HEK293 (cell line): Measurements from ENCODE around the gene PSTK.

ENCODE experiments used
- CTCF ChIA-PET: fragments of 350-600 bp; formaldehyde crosslinking; extraction: SDS; loops from one replicate; lab custom pipeline; 2021; ENCODE audit warnings: antibody characterized with exemption; lab: Yijun Ruan, JAX
- POLR2A ChIA-PET: fragments of 300-600 bp; formaldehyde crosslinking; extraction: SDS; loops from one replicate; lab custom pipeline; 2020; ENCODE audit warnings: antibody characterized with exemption, inconsistent platforms; lab: Yijun Ruan, JAX
- H3K27ac ChIP-seq: fragments of 200-500 bp; sonication (Bioruptor generic); 2 replicates; pipeline ENCODE4 v1.5.1; 2014; ENCODE audit warnings: low read depth, low read length, control low read depth, inconsistent platforms; ENCODE audit errors: extremely low read depth
- H3K36me3 ChIP-seq, 2 experiments: fragments of 200-500 bp in 1 of 2; sonication (Bioruptor generic) in 1 of 2; 1 replicate in 1 of 2; 2 replicates in 1 of 2; pipeline ENCODE4 v1.5.1; 2014 to 2017; ENCODE audit warnings: inconsistent platforms in 2 of 2, low read length in 2 of 2; ENCODE audit not compliant: control insufficient read depth in 2 of 2, insufficient read depth in 1 of 2
- H3K4me1 ChIP-seq: fragments of 200-500 bp; sonication (Bioruptor generic); 2 replicates; pipeline ENCODE4 v1.5.1; 2014; ENCODE audit warnings: mild to moderate bottlenecking, low read length, inconsistent platforms; ENCODE audit not compliant: control insufficient read depth, insufficient read depth
- H3K4me3 ChIP-seq: 2 replicates; pipeline ENCODE4 v1.5.1; 2011; ENCODE audit warnings: low read depth, mild to moderate bottlenecking, control low read depth, low read length, moderate library complexity
- H3K9me3 ChIP-seq: fragments of 200-500 bp; sonication (Bioruptor generic); 2 replicates; pipeline ENCODE4 v1.5.1; 2014; ENCODE audit warnings: low read depth, low read length, inconsistent platforms; ENCODE audit not compliant: control insufficient read depth, insufficient read depth
- IKZF3 ChIP-seq: fragments of 450-650 bp; IDR thresholded peaks from 2 replicates; pipeline ENCODE4 v1.5.0; 2018; ENCODE audit warnings: missing biosample characterization, mild to moderate bottlenecking, missing genetic modification characterization, moderate library complexity
- SETDB1 ChIP-seq: IDR thresholded peaks from one replicate; pipeline ENCODE4 v1.6.1; 2017; ENCODE audit warnings: mild to moderate bottlenecking, low read length, moderate library complexity, mixed read lengths; ENCODE audit not compliant: insufficient read length
- ZBTB17 ChIP-seq: fragments of 450-650 bp; formaldehyde crosslinking; IDR thresholded peaks from 2 replicates; pipeline ENCODE4 v1.5.1; 2016; ENCODE audit warnings: missing biosample characterization, missing genetic modification characterization
- ZEB2 ChIP-seq: fragments of 450-650 bp; formaldehyde crosslinking; IDR thresholded peaks from 2 replicates; pipeline ENCODE4 v1.5.1; 2016; ENCODE audit warnings: missing biosample characterization, missing genetic modification characterization
- ZNF133 ChIP-seq: fragments of 450-650 bp; formaldehyde crosslinking; IDR thresholded peaks from 2 replicates; pipeline ENCODE4 v1.5.1; 2016; ENCODE audit warnings: missing biosample characterization, missing genetic modification characterization
- ZNF184 ChIP-seq: fragments of 450-650 bp; IDR thresholded peaks from 2 replicates; pipeline ENCODE4 v1.5.1; 2018; ENCODE audit warnings: missing biosample characterization, mild to moderate bottlenecking, missing genetic modification characterization
- ZNF404 ChIP-seq: fragments of 450-650 bp; formaldehyde crosslinking; IDR thresholded peaks from 2 replicates; pipeline ENCODE4 v1.5.1; 2017; ENCODE audit warnings: missing biosample characterization, missing genetic modification characterization
- ZNF423 ChIP-seq: fragments of 450-650 bp; formaldehyde crosslinking; IDR thresholded peaks from 2 replicates; pipeline ENCODE4 v1.5.1; 2016; ENCODE audit warnings: missing biosample characterization, missing genetic modification characterization
- ZNF677 ChIP-seq: fragments of 450-650 bp; IDR thresholded peaks from 2 replicates; pipeline ENCODE4 v1.5.0; 2018; ENCODE audit warnings: missing biosample characterization, mild to moderate bottlenecking, missing genetic modification characterization, moderate library complexity
- ZNF707 ChIP-seq: fragments of 450-650 bp; formaldehyde crosslinking; IDR thresholded peaks from 2 replicates; pipeline ENCODE4 v1.5.1; 2016; ENCODE audit warnings: missing biosample characterization, missing genetic modification characterization
- ZNF792 ChIP-seq: fragments of 450-650 bp; formaldehyde crosslinking; IDR thresholded peaks from 2 replicates; pipeline ENCODE4 v1.5.1; 2016; ENCODE audit warnings: missing biosample characterization, missing genetic modification characterization
- ZNF843 ChIP-seq: fragments of 450-650 bp; formaldehyde crosslinking; IDR thresholded peaks from 2 replicates; pipeline ENCODE4 v1.5.1; 2016; ENCODE audit warnings: missing biosample characterization, missing genetic modification characterization
- TF ChIP-seq, protein P1 (sequence below): fragments of 450-650 bp; formaldehyde crosslinking; IDR thresholded peaks from 2 replicates; pipeline ENCODE4 v1.5.1; 2016; ENCODE audit warnings: missing biosample characterization, missing genetic modification characterization
- TF ChIP-seq, protein P2 (sequence below): fragments of 450-650 bp; formaldehyde crosslinking; IDR thresholded peaks from 2 replicates; pipeline ENCODE4 v1.5.1; 2016; ENCODE audit warnings: missing biosample characterization, missing genetic modification characterization
- TF ChIP-seq, protein P3 (sequence below): fragments of 450-650 bp; formaldehyde crosslinking; IDR thresholded peaks from 2 replicates; pipeline ENCODE4 v1.5.1; 2016; ENCODE audit warnings: missing biosample characterization, missing genetic modification characterization
- TF ChIP-seq, protein P4 (sequence below): fragments of 450-650 bp; formaldehyde crosslinking; IDR thresholded peaks from 2 replicates; pipeline ENCODE4 v1.5.1; 2016; ENCODE audit warnings: missing biosample characterization, missing genetic modification characterization
- TF ChIP-seq, protein P5 (sequence below): fragments of 450-650 bp; formaldehyde crosslinking; IDR thresholded peaks from 2 replicates; pipeline ENCODE4 v1.5.1; 2016; ENCODE audit warnings: missing biosample characterization, missing genetic modification characterization

The PSTK gene

DNA sequence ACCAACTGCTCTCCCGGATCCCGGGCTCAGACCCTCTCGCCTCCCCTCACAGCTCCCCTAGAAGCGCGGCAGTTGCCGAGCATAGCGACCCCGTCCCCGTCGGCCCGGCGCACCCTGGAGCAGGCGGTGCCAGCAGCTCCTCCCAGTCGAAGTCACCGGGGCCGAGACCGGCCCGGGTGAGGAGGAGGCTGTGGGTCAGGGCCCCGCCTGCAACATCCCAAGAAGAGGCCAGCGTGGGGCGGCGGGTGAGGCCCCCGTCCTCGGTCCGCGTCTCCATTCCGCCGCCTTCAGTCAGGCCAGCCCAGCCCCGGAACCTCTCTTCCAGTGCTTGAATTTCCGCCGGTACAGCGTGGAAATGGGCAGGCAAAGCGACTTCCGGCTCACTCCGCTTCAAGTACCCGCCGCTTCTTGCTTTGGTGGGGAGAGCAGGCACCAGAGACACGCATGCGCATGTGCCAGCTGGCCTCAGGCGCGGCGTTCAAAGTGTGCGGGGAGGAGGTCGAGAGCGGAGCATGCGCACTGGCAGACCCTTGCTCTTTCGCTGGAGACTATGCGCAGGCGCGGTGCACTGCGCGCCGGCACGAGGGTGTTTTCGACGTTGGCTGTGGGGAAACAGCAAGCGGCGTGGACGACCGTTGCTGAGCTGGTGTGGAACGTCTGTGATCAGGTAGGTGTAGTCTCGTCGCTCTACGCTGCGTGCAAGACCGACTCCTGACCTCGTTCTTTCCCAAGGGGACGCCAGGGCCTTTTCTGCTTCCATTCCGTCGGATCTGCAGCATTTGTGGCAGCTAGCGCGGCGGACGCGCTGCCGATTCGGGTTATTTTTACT lies 26.1 kb upstream of the PSTK start, which contains the start of gene C10orf88 (continued):
- TF ChIP-seq, protein P1, sequence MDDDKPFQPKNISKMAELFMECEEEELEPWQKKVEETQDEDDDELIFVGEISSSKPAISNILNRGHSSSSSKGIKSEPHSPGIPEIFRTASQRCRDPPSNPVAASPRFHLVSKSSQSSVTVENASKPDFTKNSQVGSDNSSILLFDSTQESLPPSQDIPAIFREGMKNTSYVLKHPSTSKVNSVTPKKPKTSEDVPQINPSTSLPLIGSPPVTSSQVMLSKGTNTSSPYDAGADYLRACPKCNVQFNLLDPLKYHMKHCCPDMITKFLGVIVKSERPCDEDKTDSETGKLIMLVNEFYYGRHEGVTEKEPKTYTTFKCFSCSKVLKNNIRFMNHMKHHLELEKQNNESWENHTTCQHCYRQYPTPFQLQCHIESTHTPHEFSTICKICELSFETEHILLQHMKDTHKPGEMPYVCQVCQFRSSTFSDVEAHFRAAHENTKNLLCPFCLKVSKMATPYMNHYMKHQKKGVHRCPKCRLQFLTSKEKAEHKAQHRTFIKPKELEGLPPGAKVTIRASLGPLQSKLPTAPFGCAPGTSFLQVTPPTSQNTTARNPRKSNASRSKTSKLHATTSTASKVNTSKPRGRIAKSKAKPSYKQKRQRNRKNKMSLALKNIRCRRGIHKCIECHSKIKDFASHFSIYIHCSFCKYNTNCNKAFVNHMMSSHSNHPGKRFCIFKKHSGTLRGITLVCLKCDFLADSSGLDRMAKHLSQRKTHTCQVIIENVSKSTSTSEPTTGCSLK: peak; percentile 90; the same call in 1 of the 2 replicates
- TF ChIP-seq ZNF677 (tag by site-specific recombination): 0 out of 2 replicates have a peak, but pooled peaks have one; percentile 8
- TF ChIP-seq ZNF423 (tag by site-specific recombination): peak; percentile 54; the same call in 1 of the 2 replicates
- TF ChIP-seq, protein P2, sequence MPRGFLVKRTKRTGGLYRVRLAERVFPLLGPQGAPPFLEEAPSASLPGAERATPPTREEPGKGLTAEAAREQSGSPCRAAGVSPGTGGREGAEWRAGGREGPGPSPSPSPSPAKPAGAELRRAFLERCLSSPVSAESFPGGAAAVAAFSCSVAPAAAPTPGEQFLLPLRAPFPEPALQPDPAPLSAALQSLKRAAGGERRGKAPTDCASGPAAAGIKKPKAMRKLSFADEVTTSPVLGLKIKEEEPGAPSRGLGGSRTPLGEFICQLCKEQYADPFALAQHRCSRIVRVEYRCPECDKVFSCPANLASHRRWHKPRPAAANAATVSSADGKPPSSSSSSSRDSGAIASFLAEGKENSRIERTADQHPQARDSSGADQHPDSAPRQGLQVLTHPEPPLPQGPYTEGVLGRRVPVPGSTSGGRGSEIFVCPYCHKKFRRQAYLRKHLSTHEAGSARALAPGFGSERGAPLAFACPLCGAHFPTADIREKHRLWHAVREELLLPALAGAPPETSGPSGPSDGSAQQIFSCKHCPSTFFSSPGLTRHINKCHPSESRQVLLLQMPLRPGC: peak; percentile 78; the same call in 1 of the 2 replicates
- peak; percentile 77; the same call in 1 of the 2 replicates for TF ChIP-seq ZNF843 (tag by site-specific recombination)
- no peak for TF ChIP-seq ZNF184
- peak; percentile 76; the same call in 1 of the 2 replicates for TF ChIP-seq ZEB2
- TF ChIP-seq ZBTB17 (tag by site-specific recombination): peak; percentile 74
- TF ChIP-seq IKZF3 (tag by site-specific recombination): no peak
- TF ChIP-seq, protein P3, sequence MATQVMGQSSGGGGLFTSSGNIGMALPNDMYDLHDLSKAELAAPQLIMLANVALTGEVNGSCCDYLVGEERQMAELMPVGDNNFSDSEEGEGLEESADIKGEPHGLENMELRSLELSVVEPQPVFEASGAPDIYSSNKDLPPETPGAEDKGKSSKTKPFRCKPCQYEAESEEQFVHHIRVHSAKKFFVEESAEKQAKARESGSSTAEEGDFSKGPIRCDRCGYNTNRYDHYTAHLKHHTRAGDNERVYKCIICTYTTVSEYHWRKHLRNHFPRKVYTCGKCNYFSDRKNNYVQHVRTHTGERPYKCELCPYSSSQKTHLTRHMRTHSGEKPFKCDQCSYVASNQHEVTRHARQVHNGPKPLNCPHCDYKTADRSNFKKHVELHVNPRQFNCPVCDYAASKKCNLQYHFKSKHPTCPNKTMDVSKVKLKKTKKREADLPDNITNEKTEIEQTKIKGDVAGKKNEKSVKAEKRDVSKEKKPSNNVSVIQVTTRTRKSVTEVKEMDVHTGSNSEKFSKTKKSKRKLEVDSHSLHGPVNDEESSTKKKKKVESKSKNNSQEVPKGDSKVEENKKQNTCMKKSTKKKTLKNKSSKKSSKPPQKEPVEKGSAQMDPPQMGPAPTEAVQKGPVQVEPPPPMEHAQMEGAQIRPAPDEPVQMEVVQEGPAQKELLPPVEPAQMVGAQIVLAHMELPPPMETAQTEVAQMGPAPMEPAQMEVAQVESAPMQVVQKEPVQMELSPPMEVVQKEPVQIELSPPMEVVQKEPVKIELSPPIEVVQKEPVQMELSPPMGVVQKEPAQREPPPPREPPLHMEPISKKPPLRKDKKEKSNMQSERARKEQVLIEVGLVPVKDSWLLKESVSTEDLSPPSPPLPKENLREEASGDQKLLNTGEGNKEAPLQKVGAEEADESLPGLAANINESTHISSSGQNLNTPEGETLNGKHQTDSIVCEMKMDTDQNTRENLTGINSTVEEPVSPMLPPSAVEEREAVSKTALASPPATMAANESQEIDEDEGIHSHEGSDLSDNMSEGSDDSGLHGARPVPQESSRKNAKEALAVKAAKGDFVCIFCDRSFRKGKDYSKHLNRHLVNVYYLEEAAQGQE: peak; percentile 68
- TF ChIP-seq, protein P4, sequence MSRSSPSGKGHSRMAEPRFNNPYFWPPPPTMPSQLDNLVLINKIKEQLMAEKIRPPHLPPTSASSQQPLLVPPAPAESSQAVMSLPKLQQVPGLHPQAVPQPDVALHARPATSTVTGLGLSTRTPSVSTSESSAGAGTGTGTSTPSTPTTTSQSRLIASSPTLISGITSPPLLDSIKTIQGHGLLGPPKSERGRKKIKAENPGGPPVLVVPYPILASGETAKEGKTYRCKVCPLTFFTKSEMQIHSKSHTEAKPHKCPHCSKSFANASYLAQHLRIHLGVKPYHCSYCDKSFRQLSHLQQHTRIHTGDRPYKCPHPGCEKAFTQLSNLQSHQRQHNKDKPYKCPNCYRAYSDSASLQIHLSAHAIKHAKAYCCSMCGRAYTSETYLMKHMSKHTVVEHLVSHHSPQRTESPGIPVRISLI: no peak

DNA sequence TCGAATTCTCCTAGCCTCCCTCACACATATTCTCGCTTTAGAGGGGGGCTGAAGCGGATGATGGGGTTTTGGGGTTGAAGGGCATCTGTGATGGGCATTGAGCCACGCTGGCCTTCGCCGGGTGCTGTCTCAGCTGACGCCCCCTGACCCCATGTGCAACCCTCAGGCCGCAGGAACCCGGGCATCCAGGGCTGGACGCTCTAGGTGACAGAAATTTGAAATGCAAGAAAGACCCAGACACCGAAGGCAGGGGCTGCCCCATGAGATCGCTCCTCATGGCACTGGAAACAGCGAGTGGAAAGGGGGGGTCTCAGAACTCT lies 25.5 kb upstream of the PSTK start:
- Histone ChIP-seq H3K9me3 (no peaks in the 10 kb centered on the region), H3K27ac (no peak overlapping the region), H3K4me1 (peaks cover 2% of the 10 kb centered on the region; the same call in 1 of the 2 replicates), H3K36me3 (peaks cover 5 to 17% of the 10 kb centered on the region in 2 experiments), H3K4me3 (peak overlapping the region; percentile 21; the same call in 1 of the 2 replicates)
- TF ChIP-seq, protein P2: no peak
- TF ChIP-seq, protein P5, sequence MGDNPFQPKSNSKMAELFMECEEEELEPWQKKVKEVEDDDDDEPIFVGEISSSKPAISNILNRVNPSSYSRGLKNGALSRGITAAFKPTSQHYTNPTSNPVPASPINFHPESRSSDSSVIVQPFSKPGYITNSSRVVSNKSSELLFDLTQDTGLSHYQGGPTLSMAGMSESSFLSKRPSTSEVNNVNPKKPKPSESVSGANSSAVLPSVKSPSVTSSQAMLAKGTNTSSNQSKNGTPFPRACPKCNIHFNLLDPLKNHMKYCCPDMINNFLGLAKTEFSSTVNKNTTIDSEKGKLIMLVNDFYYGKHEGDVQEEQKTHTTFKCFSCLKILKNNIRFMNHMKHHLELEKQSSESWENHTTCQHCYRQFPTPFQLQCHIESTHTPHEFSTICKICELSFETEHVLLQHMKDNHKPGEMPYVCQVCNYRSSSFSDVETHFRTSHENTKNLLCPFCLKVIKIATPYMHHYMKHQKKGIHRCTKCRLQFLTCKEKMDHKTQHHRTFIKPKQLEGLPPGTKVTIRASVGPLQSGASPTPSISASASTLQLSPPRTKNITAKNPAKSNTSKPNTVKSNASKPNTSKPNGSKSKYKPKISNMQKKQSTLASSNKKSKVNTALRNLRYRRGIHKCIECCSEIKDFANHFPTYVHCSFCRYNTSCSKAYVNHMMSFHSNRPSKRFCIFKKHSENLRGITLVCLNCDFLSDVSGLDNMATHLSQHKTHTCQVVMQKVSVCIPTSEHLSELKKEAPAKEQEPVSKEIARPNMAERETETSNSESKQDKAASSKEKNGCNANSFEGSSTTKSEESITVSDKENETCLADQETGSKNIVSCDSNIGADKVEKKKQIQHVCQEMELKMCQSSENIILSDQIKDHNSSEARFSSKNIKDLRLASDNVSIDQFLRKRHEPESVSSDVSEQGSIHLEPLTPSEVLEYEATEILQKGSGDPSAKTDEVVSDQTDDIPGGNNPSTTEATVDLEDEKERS (tag by site-specific recombination): no peak
- TF ChIP-seq SETDB1 (peak; percentile 35), ZNF404 (tag by site-specific recombination) (no peak), ZNF792 (tag by site-specific recombination) (peak; percentile 22; the same call in 1 of the 2 replicates), ZNF707 (tag by site-specific recombination) (0 out of 2 replicates have a peak, but pooled peaks have one; percentile 7), ZNF133 (tag by site-specific recombination) (0 out of 2 replicates have a peak, but pooled peaks have one; percentile 4)
- ChIA-PET CTCF (no interaction called here), POLR2A (interaction anchor here (0.8 to 1.6 kb wide), 4 partner anchors 9 to 199 kb away, joined by 3 to 6 read pairs (median 5); partner anchors contain the start of genes BUB3 and PSTK)
